H1 (cell line): ENCODE data around the gene LSM3. TPM values are rescaled to one million over a fixed set of nuclear protein-coding genes. Genes with fewer than 3 reads are reported as not detected.

ENCODE experiments used
- CTCF ChIA-PET: fragments of 300-600 bp; sonication (Branson Sonifier 250); formaldehyde crosslinking; loops from one replicate; lab custom pipeline; 2021; ENCODE audit not compliant: partially characterized antibody; lab: Charles Lee
- POLR2A ChIA-PET: fragments of 300-600 bp; sonication (Branson Sonifier 250); formaldehyde crosslinking; loops from one replicate; lab custom pipeline; 2021; ENCODE audit warnings: inconsistent platforms; ENCODE audit not compliant: partially characterized antibody; lab: Charles Lee
- DNase-seq, 2 experiments: peaks; one replicate each; pipeline versions ENCODE4 v3.0.0 to v3.0.0-alpha.2; 2010 to 2022; ENCODE audit warnings: low spot score in 2 of 2, low read depth in 1 of 2, mixed read lengths in 1 of 2
- FAIRE-seq: peaks from 2 replicates; lab custom pipeline; 2011; peaks lifted over from hg19 to GRCh38; lab: Jason Lieb, UNC
- H2AFZ ChIP-seq: 2 replicates; pipeline ENCODE4 v1.8.1; 2012; ENCODE audit warnings: low read length, inconsistent platforms
- H2AK5ac ChIP-seq: 2 replicates; pipeline ENCODE4 v1.6.1; 2013; ENCODE audit warnings: low read depth, low read length
- H2BK120ac ChIP-seq: replicated peaks from 2 replicates; pipeline ENCODE3; 2013; ENCODE audit warnings: low read depth, low read length, inconsistent platforms
- H2BK12ac ChIP-seq: 2 replicates; pipeline ENCODE4 v1.6.1; 2013; ENCODE audit warnings: low read depth, low read length
- H2BK15ac ChIP-seq: 2 replicates; pipeline ENCODE4 v1.6.1; 2013; ENCODE audit warnings: low read length
- H2BK20ac ChIP-seq: 2 replicates; pipeline ENCODE4 v1.6.1; 2013; ENCODE audit warnings: low read length
- H2BK5ac ChIP-seq: 2 replicates; pipeline ENCODE4 v1.6.1; 2013; ENCODE audit warnings: low read depth, low read length
- H3K14ac ChIP-seq: 2 replicates; pipeline ENCODE4 v1.6.1; 2013; ENCODE audit warnings: inconsistent platforms; ENCODE audit not compliant: insufficient read length
- H3K18ac ChIP-seq: 2 replicates; pipeline ENCODE4 v1.6.1; 2013; ENCODE audit warnings: low read length; ENCODE audit errors: extremely low read depth
- H3K23ac ChIP-seq: 2 replicates; pipeline ENCODE4 v1.6.1; 2013; ENCODE audit warnings: inconsistent platforms; ENCODE audit not compliant: insufficient read length
- H3K23me2 ChIP-seq: 2 replicates; pipeline ENCODE4 v1.6.1; 2013; ENCODE audit warnings: low read depth, low read length
- H3K27ac ChIP-seq: 2 replicates; pipeline ENCODE4 v1.6.1; 2011; ENCODE audit warnings: low read depth, low read length, inconsistent platforms
- H3K27me3 ChIP-seq, 4 experiments: replicated peaks in 1 of 4; 1 replicate in 1 of 4; 2 replicates in 3 of 4; pipeline versions ENCODE4 v1.6.1 to v1.8.1; 2011 to 2013; ENCODE audit warnings: low read length in 3 of 4, mild to moderate bottlenecking in 3 of 4, inconsistent platforms in 2 of 4, mixed read lengths in 2 of 4, moderate library complexity in 1 of 4; ENCODE audit not compliant: control insufficient read depth in 3 of 4, insufficient read depth in 3 of 4; ENCODE audit errors: extremely low read depth in 1 of 4
- H3K36me3 ChIP-seq, 4 experiments: 2 replicates each; pipeline versions ENCODE4 v1.6.1 to v1.8.1; 2011 to 2013; ENCODE audit warnings: mild to moderate bottlenecking in 4 of 4, low read length in 3 of 4, moderate library complexity in 2 of 4, control low read depth in 1 of 4, inconsistent platforms in 1 of 4; ENCODE audit not compliant: insufficient read depth in 4 of 4, control insufficient read depth in 2 of 4
- H3K4ac ChIP-seq: replicated peaks from 2 replicates; pipeline ENCODE3; 2013; ENCODE audit warnings: low read length, low read depth, mixed read lengths, inconsistent platforms; ENCODE audit not compliant: insufficient read length
- H3K4me1 ChIP-seq, 4 experiments: replicated peaks in 1 of 4; 1 replicate in 1 of 4; 2 replicates in 3 of 4; pipeline versions ENCODE4 v1.6.1 to v1.8.1; 2011 to 2013; ENCODE audit warnings: low read length in 3 of 4, inconsistent platforms in 2 of 4, mixed read lengths in 1 of 4; ENCODE audit not compliant: insufficient read depth in 4 of 4, control insufficient read depth in 3 of 4
- H3K4me2 ChIP-seq, 2 experiments: 2 replicates each; pipeline versions ENCODE4 v1.6.1 to v1.8.1; 2011 to 2013; ENCODE audit warnings: low read depth in 2 of 2, low read length in 2 of 2, control low read depth in 1 of 2, inconsistent platforms in 1 of 2, mild to moderate bottlenecking in 1 of 2; ENCODE audit not compliant: insufficient read depth in 1 of 2
- H3K4me3 ChIP-seq, 4 experiments: fragments of 200-600, 300-600 bp in 1 of 4; sonication (generic), shearing (Covaris generic), sonication (Bioruptor Twin) in 1 of 4; 2 replicates each; pipeline versions ENCODE4 v1.5.1 to v1.8.1; 2011 to 2016; ENCODE audit warnings: low read length in 4 of 4, low read depth in 3 of 4, control low read depth in 2 of 4, inconsistent platforms in 2 of 4, mild to moderate bottlenecking in 2 of 4, mixed read lengths in 1 of 4, moderate library complexity in 1 of 4; ENCODE audit not compliant: insufficient read depth in 2 of 4; ENCODE audit errors: extremely low read depth in 1 of 4
- H3K56ac ChIP-seq: replicated peaks from 2 replicates; pipeline ENCODE3; 2013; ENCODE audit warnings: low read depth, mild to moderate bottlenecking, mixed read lengths, low read length, inconsistent platforms; ENCODE audit not compliant: insufficient read length
- H3K79me1 ChIP-seq: 2 replicates; pipeline ENCODE4 v1.6.1; 2013; ENCODE audit warnings: low read depth, low read length, control low read depth
- H3K79me2 ChIP-seq, 2 experiments: 2 replicates each; pipeline versions ENCODE4 v1.6.1 to v1.8.1; 2012 to 2013; ENCODE audit warnings: low read length in 2 of 2, mild to moderate bottlenecking in 2 of 2, inconsistent platforms in 1 of 2; ENCODE audit not compliant: insufficient read depth in 2 of 2, control insufficient read depth in 1 of 2
- H3K9ac ChIP-seq, 4 experiments: replicated peaks in 1 of 4; 1 replicate in 1 of 4; 2 replicates in 3 of 4; pipeline versions ENCODE4 v1.6.1 to v1.8.1; 2011 to 2013; ENCODE audit warnings: low read depth in 3 of 4, low read length in 3 of 4, control low read depth in 2 of 4, mild to moderate bottlenecking in 2 of 4, moderate library complexity in 2 of 4, inconsistent platforms in 1 of 4; ENCODE audit errors: extremely low read depth in 1 of 4
- H3K9me3 ChIP-seq, 2 experiments: 2 replicates each; pipeline versions ENCODE4 v1.6.1 to v1.8.1; 2012 to 2013; ENCODE audit warnings: mild to moderate bottlenecking in 2 of 2, moderate library complexity in 2 of 2, control low read depth in 1 of 2, inconsistent platforms in 1 of 2, low read depth in 1 of 2, low read length in 1 of 2, mixed read lengths in 1 of 2; ENCODE audit not compliant: insufficient read depth in 2 of 2
- H4K20me1 ChIP-seq, 2 experiments: replicated peaks in 1 of 2; 2 replicates each; pipeline versions ENCODE3 to v1.8.1; 2011 to 2013; ENCODE audit warnings: inconsistent platforms in 2 of 2, low read length in 2 of 2, mild to moderate bottlenecking in 1 of 2; ENCODE audit not compliant: insufficient read depth in 2 of 2, control insufficient read depth in 1 of 2
- H4K5ac ChIP-seq: 2 replicates; pipeline ENCODE4 v1.6.1; 2013; ENCODE audit warnings: low read length, low read depth, mixed read lengths, inconsistent platforms; ENCODE audit not compliant: insufficient read length
- H4K8ac ChIP-seq: 2 replicates; pipeline ENCODE4 v1.8.0; 2013; ENCODE audit warnings: mild to moderate bottlenecking, moderate library complexity, low read length, inconsistent platforms; ENCODE audit not compliant: insufficient read depth; ENCODE audit errors: extremely low read depth
- H4K91ac ChIP-seq: replicated peaks from 2 replicates; pipeline ENCODE3; 2013; ENCODE audit warnings: low read length, mixed read lengths, inconsistent platforms; ENCODE audit not compliant: insufficient read length
- HDAC6 ChIP-seq: IDR thresholded peaks from one replicate; pipeline ENCODE4 v1.7.1; 2012; ENCODE audit warnings: low read depth, mild to moderate bottlenecking, inconsistent platforms, low read length, moderate library complexity
- JUN ChIP-seq: IDR thresholded peaks from 2 replicates; pipeline ENCODE4 v1.6.1; 2011; ENCODE audit warnings: low read depth, mild to moderate bottlenecking, improper control_type of control experiment, low read length
- SIX5 ChIP-seq: IDR thresholded peaks from 2 replicates; pipeline ENCODE4 v1.6.1; 2011; ENCODE audit warnings: mild to moderate bottlenecking, low read depth, low read length
- SP4 ChIP-seq: IDR thresholded peaks from 2 replicates; pipeline ENCODE4 v1.6.1; 2012; ENCODE audit warnings: low read length, inconsistent platforms
- WGBS, 2 experiments: shearing (Covaris generic) in 1 of 2; methylation state at CpG; one replicate each; pipeline versions ENCODE4 v1.1.6 to v1.1.7; 2013 to 2015; ENCODE audit warnings: low lambda C conversion rate in 2 of 2, mixed read lengths in 2 of 2, inconsistent platforms in 1 of 2, low coverage in 1 of 2, missing lambda C conversion rate in 1 of 2; ENCODE audit not compliant: insufficient replicate concordance in 2 of 2, insufficient coverage in 1 of 2, insufficient read length in 1 of 2; ENCODE audit errors: extremely low coverage in 1 of 2, missing lambda C conversion rate in 1 of 2; 5-methylcytosine and 5-hydroxymethylcytosine counted together
- polyA plus RNA-seq, 7 experiments: library from polyadenylated mRNA; depleted of rRNA in 3 of 7; stranded (reverse) in 5 of 7; unstranded in 2 of 7; fragments of >200 nt in 5 of 7; fragments of 200-250 nt in 2 of 7; gene quantifications; 1 replicate in 5 of 7; 2 replicates in 1 of 7; 4 replicates in 1 of 7; pipeline versions ENCODE4 v1.2.1 to v1.2.3, GENCODE V29; 2011 to 2013; ENCODE audit warnings: missing spikeins in 2 of 7, mixed read lengths in 2 of 7
- total RNA-seq: library from RNA; stranded (reverse); fragmentation: NEBNext Ultra II Directional; extraction: Animal tissue kit (Norgen Biotek cat#: 25700); gene quantifications from 2 replicates; pipeline ENCODE4 v1.2.1, GENCODE V29; 2021

The LSM3 gene
- total and polyA plus RNA-seq, 2 of the 8 experiments (the other 6 are each of a cell fraction or from before 2014, with no cell fraction given): 7.1 to 25.4 TPM

GRCh38 chr3:14138878-14139655 lies 39.5 kb upstream of the LSM3 start:
- Histone ChIP-seq H3K79me2 (no peaks in the 10 kb centered on the region), H3K4me3 (no peak overlapping the region), H4K5ac (no peak overlapping the region), H3K36me3 (peaks cover 0 to 18% (median 14%) of the 10 kb centered on the region in 4 experiments; a peak in 5 of 8 replicates), H3K4ac (no peak overlapping the region), H3K23ac (no peak overlapping the region), H2BK12ac (no peak overlapping the region), H3K27ac (no peak overlapping the region), H2AK5ac (no peak overlapping the region), H3K56ac (no peak overlapping the region), H3K23me2 (no peaks in the 10 kb centered on the region), H3K18ac (no peak overlapping the region), H3K4me1 (no peaks in the 10 kb centered on the region), H2BK120ac (no peak overlapping the region), H2BK20ac (no peak overlapping the region), H3K4me2 (no peak overlapping the region), H3K79me1 (no peaks in the 10 kb centered on the region), H4K8ac (no peak overlapping the region), H2BK5ac (peak overlapping the region; percentile 35; the same call in 1 of the 2 replicates), H2BK15ac (no peak overlapping the region), H4K20me1 (peaks cover 2 to 13% of the 10 kb centered on the region in 2 experiments), H3K27me3 (no peaks in the 10 kb centered on the region), H4K91ac (no peak overlapping the region), H3K9ac (no peak overlapping the region), H3K9me3 (no peaks in the 10 kb centered on the region), H2AFZ (no peak overlapping the region), H3K14ac (no peak overlapping the region)
- CTCF ChIA-PET: interaction anchor here (0.9 to 1.4 kb wide), 4 partner anchors 10 to 243 kb away, joined by 3 to 6 read pairs (median 4); no protein-coding TSS in a partner anchor
- 90% methylated on average over 14 of the region's 14 CpGs; no CpG with 5 or more reads in 1 of the 2 experiments for WGBS, 2 experiments
- POLR2A ChIA-PET: interaction anchor here (1.0 to 6.2 kb wide), 2 partner anchors 14 to 39 kb away, joined by 3 to 32 read pairs; partner anchors contain the start of genes CHCHD4, LSM3, TMEM43 and XPC
- DNase-seq (no peak), FAIRE-seq (no peak)
- TF ChIP-seq HDAC6 (no peak), SIX5 (no peak), JUN (no peak), SP4 (no peak)
